Measurements from ENCODE around the gene ZNRF4. TPM values are rescaled to one million over a fixed set of nuclear protein-coding genes. Genes with fewer than 3 reads are reported as not detected.

ZNRF4 gene
- total RNA-seq, 1 experiment from 2014 or later = not detected

DNA sequence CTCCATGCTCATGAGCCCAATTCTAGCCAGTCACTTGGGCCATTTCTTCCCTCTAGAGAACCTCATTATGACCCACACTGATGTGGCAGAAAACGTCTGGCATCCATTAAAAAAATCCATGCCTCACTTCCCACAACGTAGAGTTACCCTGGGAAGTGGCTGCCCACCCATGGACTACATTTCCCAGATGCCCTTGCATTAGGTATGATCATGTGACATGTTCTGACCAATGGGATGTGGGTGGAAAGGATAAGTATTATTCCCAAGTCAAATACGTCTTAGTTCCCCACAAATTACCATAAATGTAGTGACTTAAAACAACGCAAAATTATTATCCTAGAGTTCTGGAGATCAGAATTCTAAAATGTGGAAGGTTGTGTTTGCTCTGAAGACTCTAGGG lies 47.9 kb upstream of the ZNRF4 start:
- H3K4me3 Mint-ChIP-seq (ENCODE audit: unreplicated experiment) = no peak overlapping the region

DNA sequence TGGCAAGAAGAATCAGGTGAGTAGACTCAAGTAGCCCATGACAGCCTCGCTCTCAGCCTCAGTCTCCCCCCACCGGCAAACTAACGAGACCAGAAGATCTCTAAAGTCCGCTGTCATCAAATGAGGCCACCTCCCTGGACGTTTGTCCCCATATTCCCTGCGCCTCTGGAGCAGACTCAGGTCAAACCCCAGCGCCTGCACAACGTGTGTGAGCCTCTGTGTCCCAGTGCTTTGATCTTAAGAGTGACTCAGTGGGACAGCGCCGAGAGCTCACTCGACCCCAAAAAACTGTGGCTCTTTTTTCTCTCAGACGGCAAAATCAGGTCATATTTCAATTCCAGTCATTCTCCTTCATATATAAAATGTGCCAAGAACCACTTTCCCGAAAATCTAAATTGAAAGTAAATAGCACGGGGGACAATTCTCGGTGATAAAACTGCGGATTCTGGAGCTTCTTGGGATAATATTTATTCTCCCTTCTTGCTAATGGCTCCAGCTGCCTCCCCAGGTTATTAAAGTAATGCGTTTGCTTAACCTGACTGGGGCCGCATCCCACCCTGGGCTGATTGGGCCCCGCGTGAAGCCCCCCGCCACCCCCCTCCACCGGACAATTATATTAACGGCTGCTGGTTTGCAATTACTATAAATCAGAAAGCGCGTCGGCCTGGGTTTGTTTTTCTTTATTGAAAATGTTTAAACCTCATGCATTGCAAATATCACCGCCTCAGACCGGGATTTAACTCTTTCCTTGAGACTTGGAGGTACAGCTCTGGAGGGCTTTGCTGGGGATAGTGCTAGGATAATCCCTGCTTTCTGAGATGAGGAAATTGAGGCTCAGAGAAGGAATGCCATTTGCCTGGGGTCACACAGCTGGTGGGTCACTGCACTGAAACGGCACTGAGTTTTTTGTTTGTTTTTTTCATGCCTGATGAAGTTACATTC lies 37.5 kb upstream of the ZNRF4 start:
- CTCF ChIA-PET = no interaction called here
- TF ChIP-seq, protein P1, sequence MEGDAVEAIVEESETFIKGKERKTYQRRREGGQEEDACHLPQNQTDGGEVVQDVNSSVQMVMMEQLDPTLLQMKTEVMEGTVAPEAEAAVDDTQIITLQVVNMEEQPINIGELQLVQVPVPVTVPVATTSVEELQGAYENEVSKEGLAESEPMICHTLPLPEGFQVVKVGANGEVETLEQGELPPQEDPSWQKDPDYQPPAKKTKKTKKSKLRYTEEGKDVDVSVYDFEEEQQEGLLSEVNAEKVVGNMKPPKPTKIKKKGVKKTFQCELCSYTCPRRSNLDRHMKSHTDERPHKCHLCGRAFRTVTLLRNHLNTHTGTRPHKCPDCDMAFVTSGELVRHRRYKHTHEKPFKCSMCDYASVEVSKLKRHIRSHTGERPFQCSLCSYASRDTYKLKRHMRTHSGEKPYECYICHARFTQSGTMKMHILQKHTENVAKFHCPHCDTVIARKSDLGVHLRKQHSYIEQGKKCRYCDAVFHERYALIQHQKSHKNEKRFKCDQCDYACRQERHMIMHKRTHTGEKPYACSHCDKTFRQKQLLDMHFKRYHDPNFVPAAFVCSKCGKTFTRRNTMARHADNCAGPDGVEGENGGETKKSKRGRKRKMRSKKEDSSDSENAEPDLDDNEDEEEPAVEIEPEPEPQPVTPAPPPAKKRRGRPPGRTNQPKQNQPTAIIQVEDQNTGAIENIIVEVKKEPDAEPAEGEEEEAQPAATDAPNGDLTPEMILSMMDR (IDR thresholded peaks at IDR 0.05; ENCODE audit: insufficient read depth in 1 of 2, low read depth in 1 of 2, low read length in 1 of 2, severe bottlenecking in 1 of 2, unreplicated experiment in 1 of 2) = no peak
- Mint-ChIP-seq H3K4me3 (ENCODE audit: unreplicated experiment) (no peak overlapping the region), H3K27me3 (ENCODE audit: insufficient read depth, unreplicated experiment) (peaks cover 12% of the 10 kb centered on the region), H3K27ac (ENCODE audit: unreplicated experiment) (no peak overlapping the region), H3K9me3 (ENCODE audit: unreplicated experiment) (no peaks in the 10 kb centered on the region), H3K36me3 (ENCODE audit: insufficient read depth, unreplicated experiment) (no peaks in the 10 kb centered on the region), H3K4me1 (ENCODE audit: low read depth, unreplicated experiment) (no peaks in the 10 kb centered on the region)
- no peaks in the 10 kb centered on the region for H3K4me1 ChIP-seq
- no peak overlapping the region for H3K4me3 ChIP-seq (ENCODE audit: low read depth, low read length)
- no peak for DNase-seq
- no peaks in the 10 kb centered on the region for H3K27me3 ChIP-seq (replicated peaks; ENCODE audit: control insufficient read depth, insufficient read depth, low read length)
- POLR2A ChIA-PET = no interaction called here
- no peaks in the 10 kb centered on the region for H3K36me3 ChIP-seq (ENCODE audit: control insufficient read depth, insufficient read depth, low read length)
- intact Hi-C loops (cut with micrococcal nuclease; ENCODE audit: unreplicated experiment) = no loop called here
- H3K9me3 ChIP-seq = no peaks in the 10 kb centered on the region
- BruUV-seq (replicated peaks) = no TSS peak

More for the DNA sequence above, 47.9 kb upstream of the ZNRF4 start:
- intact Hi-C loops (cut with micrococcal nuclease; ENCODE audit: unreplicated experiment) = loop anchor here (10.0 kb wide), 1 partner anchor 67 kb away; no protein-coding TSS in a partner anchor
- H3K36me3 ChIP-seq (ENCODE audit: control insufficient read depth, insufficient read depth, low read length) = no peaks in the 10 kb centered on the region
- H3K27me3 ChIP-seq (replicated peaks; ENCODE audit: control insufficient read depth, insufficient read depth, low read length) = no peaks in the 10 kb centered on the region
- H3K4me1 ChIP-seq = no peaks in the 10 kb centered on the region
- H3K9me3 ChIP-seq = peaks cover 4% of the 10 kb centered on the region; the same call in 1 of the 2 replicates
- TF ChIP-seq, protein P1 (IDR thresholded peaks at IDR 0.05; ENCODE audit: insufficient read depth in 1 of 2, low read depth in 1 of 2, low read length in 1 of 2, severe bottlenecking in 1 of 2, unreplicated experiment in 1 of 2) = no peak
- CTCF ChIA-PET = interaction anchor here (0.7 kb wide), 1 partner anchor 116 kb away, joined by 6 read pairs; no protein-coding TSS in a partner anchor
- Mint-ChIP-seq H3K27me3 (ENCODE audit: insufficient read depth, unreplicated experiment) (peaks cover 9% of the 10 kb centered on the region), H3K4me1 (ENCODE audit: low read depth, unreplicated experiment) (no peaks in the 10 kb centered on the region), H3K9me3 (ENCODE audit: unreplicated experiment) (peaks cover 10% of the 10 kb centered on the region), H3K36me3 (ENCODE audit: insufficient read depth, unreplicated experiment) (no peaks in the 10 kb centered on the region), H3K27ac (ENCODE audit: unreplicated experiment) (no peak overlapping the region)
- no TSS peak for BruUV-seq (replicated peaks)
- peak in 1 of 2 experiments; percentile 26 for DNase-seq
- no peak overlapping the region for H3K4me3 ChIP-seq (ENCODE audit: low read depth, low read length)
- POLR2A ChIA-PET = no interaction called here

DNA sequence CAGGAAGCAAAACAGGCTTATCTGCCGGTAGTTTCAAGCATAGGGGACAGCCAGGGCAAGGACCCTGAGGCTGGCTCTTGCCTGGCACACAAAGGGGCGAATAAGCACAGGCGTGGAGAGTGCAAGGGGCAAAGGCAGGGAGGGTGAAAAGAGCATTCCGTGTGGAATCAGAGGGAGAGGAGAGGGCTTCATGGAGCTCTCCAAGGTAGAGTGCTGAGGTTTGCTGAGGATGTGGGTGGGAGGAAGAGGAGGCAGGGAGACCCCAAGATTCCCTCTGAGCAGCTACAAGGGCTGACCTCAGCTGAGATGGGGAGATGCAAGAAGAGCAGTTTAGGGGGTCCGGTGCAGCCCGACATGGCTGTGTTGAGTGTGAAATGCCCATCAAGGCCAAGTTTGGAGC lies 36.5 kb upstream of the ZNRF4 start:
- Histone ChIP-seq H3K9me3 (no peaks in the 10 kb centered on the region), H3K4me1 (no peaks in the 10 kb centered on the region), H3K27me3 (replicated peaks; ENCODE audit: control insufficient read depth, insufficient read depth, low read length) (no peaks in the 10 kb centered on the region), H3K4me3 (ENCODE audit: low read depth, low read length) (no peak overlapping the region), H3K36me3 (ENCODE audit: control insufficient read depth, insufficient read depth, low read length) (no peaks in the 10 kb centered on the region)
- peaks cover 9% of the 10 kb centered on the region for H3K27me3 Mint-ChIP-seq (ENCODE audit: insufficient read depth, unreplicated experiment)
- BruUV-seq (replicated peaks) = no TSS peak
- intact Hi-C loops (cut with micrococcal nuclease; ENCODE audit: unreplicated experiment) = no loop called here
- ChIA-PET POLR2A (no interaction called here), CTCF (no interaction called here)
- no peak for DNase-seq
- H3K36me3 Mint-ChIP-seq (ENCODE audit: insufficient read depth, unreplicated experiment) = no peaks in the 10 kb centered on the region
- no peaks in the 10 kb centered on the region for H3K9me3 Mint-ChIP-seq (ENCODE audit: unreplicated experiment)
- H3K4me3 Mint-ChIP-seq (ENCODE audit: unreplicated experiment) = no peak overlapping the region
- no peaks in the 10 kb centered on the region for H3K4me1 Mint-ChIP-seq (ENCODE audit: low read depth, unreplicated experiment)
- TF ChIP-seq, protein P1 (IDR thresholded peaks at IDR 0.05; ENCODE audit: insufficient read depth in 1 of 2, low read depth in 1 of 2, low read length in 1 of 2, severe bottlenecking in 1 of 2, unreplicated experiment in 1 of 2) = no peak
- H3K27ac Mint-ChIP-seq (ENCODE audit: unreplicated experiment) = no peak overlapping the region

All from Caco-2 (cell line).